ENCODE measurements around the gene KRT13. TPM values are rescaled to one million over a fixed set of nuclear protein-coding genes. Genes with fewer than 3 reads are reported as not detected.

KRT13 gene
- total RNA-seq, 2 experiments from 2014 or later: not detected

GRCh38 chr17:41474863-41475262 is 30.5 kb downstream of the KRT13 start:
- DNase-seq: no peak
- H3K9me3 Mint-ChIP-seq: no peaks in the 10 kb centered on the region
- no peaks in the 10 kb centered on the region for H3K4me1 Mint-ChIP-seq
- H3K27me3 Mint-ChIP-seq: peaks cover 10% of the 10 kb centered on the region
- H3K4me3 Mint-ChIP-seq: no peak overlapping the region
- H3K27ac Mint-ChIP-seq: no peak overlapping the region
- POLR2A ChIA-PET: no interaction called here
- no peaks in the 10 kb centered on the region for H3K36me3 Mint-ChIP-seq
- ATAC-seq (ENCODE audit: low read depth): no peak

DNA sequence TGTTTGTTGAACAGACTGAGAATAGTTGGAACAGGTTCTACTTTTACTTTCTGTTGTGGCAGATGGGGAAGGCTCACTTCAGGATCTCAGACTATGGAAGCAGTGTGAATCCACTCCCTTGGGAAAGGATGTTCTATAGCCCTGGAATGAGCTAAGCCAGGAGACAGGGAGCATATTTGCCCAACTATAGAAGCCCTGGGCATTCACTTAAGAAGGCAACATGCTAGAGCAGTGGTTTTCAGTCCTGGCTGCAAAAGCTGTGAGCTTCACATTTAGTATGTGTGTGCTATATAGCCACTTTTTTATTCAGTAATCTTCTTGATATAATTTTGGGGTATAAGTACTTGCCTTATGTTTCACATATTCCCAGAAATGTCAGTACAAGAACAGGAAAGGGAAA is 37.1 kb downstream of the KRT13 start:
- peaks cover 2% of the 10 kb centered on the region for H3K9me3 Mint-ChIP-seq
- H3K4me1 Mint-ChIP-seq: no peaks in the 10 kb centered on the region
- no peak overlapping the region for H3K27ac Mint-ChIP-seq
- no peaks in the 10 kb centered on the region for H3K36me3 Mint-ChIP-seq
- POLR2A ChIA-PET: no interaction called here
- H3K27me3 Mint-ChIP-seq: peaks cover 3% of the 10 kb centered on the region
- H3K4me3 Mint-ChIP-seq: no peak overlapping the region
- ATAC-seq (ENCODE audit: low read depth) (no peak), DNase-seq (no peak)

DNA sequence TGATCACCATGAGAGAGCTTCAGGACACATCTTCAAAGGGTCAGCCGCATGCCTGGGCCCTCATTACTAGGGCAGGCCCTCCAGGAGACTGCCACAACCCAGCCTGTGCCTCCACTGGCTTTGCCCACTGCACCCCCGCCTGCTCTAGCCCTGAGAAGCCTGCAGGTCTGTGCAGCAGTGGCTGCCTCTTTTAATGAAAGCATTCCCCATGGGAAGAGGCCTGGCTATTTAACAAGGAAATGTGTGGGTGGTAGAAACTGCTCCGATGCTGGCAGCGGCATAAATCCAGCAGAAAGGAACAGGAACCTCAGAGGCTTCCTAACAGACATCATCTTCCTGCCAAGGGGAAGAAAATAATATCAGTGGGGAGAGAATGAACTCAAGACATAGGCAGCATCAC is 37.9 kb downstream of the KRT13 start:
- no peaks in the 10 kb centered on the region for H3K4me1 Mint-ChIP-seq
- DNase-seq (no peak), ATAC-seq (ENCODE audit: low read depth) (no peak)
- POLR2A ChIA-PET: no interaction called here
- no peaks in the 10 kb centered on the region for H3K36me3 Mint-ChIP-seq
- peaks cover 3% of the 10 kb centered on the region for H3K27me3 Mint-ChIP-seq
- H3K4me3 Mint-ChIP-seq: no peak overlapping the region
- peaks cover 2% of the 10 kb centered on the region for H3K9me3 Mint-ChIP-seq
- H3K27ac Mint-ChIP-seq: no peak overlapping the region

GRCh38 chr17:41466988-41467387 is 38.4 kb downstream of the KRT13 start, which contains the start of gene KRT32:
TSS of gene KRT32 (minus strand) at chr17:41467386. CDS start at chr17:41467325, 61 bp downstream.
- H3K27ac Mint-ChIP-seq: no peak within 1 kb of the TSS
- H3K36me3 Mint-ChIP-seq: no peaks in the 10 kb centered on the region
- H3K9me3 Mint-ChIP-seq: peaks cover 2% of the 10 kb centered on the region
- no peaks in the 10 kb centered on the region for H3K4me1 Mint-ChIP-seq
- ATAC-seq (ENCODE audit: low read depth) (no peak), DNase-seq (no peak)
- POLR2A ChIA-PET: no interaction called here
- peaks cover 1% of the 10 kb centered on the region for H3K27me3 Mint-ChIP-seq
- H3K4me3 Mint-ChIP-seq: no peak within 1 kb of the TSS

DNA sequence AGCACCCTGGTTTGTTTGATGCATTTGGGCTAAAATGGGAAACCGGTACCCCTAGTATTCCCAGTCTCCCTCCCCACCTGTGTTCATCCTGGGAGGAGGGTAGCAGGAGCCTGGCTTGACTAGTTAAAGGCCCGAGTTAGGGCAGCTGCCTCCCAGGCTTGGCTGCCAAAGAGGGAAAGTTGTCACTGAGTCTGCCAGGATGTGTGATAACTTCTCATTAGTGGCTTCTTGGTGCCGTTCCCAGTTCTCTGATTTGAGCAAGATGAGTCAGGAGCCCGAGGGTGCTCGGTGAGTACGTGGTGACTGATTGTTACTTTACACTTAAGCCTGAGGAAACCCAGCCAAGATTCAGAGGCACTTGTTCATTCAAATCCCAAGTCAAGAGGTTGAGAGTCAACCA is 40.7 kb downstream of the KRT13 start:
- H3K27ac Mint-ChIP-seq: no peak overlapping the region
- peaks cover 2% of the 10 kb centered on the region for H3K27me3 Mint-ChIP-seq
- H3K9me3 Mint-ChIP-seq: peaks cover 2% of the 10 kb centered on the region
- no peaks in the 10 kb centered on the region for H3K36me3 Mint-ChIP-seq
- H3K4me3 Mint-ChIP-seq: no peak overlapping the region
- DNase-seq (no peak), ATAC-seq (ENCODE audit: low read depth) (no peak)
- H3K4me1 Mint-ChIP-seq: no peaks in the 10 kb centered on the region
- POLR2A ChIA-PET: no interaction called here

DNA sequence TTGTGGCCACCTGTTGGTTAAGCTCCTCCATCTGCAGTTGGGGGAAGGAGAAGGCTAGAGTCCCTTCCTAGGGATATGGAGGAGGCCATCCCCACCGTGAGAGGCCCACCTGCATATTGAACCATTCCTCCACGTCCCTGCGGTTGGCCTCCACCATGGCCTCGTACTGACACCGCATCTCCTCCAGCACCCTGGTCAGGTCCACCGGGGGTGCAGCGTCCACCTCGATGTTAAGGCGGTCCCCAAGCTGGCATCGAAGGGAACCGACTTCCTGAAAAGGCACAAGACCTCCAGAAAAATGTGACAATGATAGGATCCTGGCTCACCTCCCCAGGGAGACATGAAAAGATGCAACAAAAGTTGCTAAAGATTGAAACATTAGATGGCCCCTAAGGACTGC is 41.2 kb downstream of the KRT13 start:
- no peak for ATAC-seq (ENCODE audit: low read depth)
- no peaks in the 10 kb centered on the region for H3K4me1 Mint-ChIP-seq
- H3K27ac Mint-ChIP-seq: no peak overlapping the region
- POLR2A ChIA-PET: no interaction called here
- peaks cover 2% of the 10 kb centered on the region for H3K27me3 Mint-ChIP-seq
- peaks cover 2% of the 10 kb centered on the region for H3K9me3 Mint-ChIP-seq
- DNase-seq: no peak
- no peaks in the 10 kb centered on the region for H3K36me3 Mint-ChIP-seq
- H3K4me3 Mint-ChIP-seq: no peak overlapping the region

GRCh38 chr17:41463746-41464145 is 41.7 kb downstream of the KRT13 start:
- H3K9me3 Mint-ChIP-seq: peaks cover 2% of the 10 kb centered on the region
- H3K4me1 Mint-ChIP-seq: no peaks in the 10 kb centered on the region
- H3K36me3 Mint-ChIP-seq: no peaks in the 10 kb centered on the region
- ATAC-seq (ENCODE audit: low read depth): no peak
- peaks cover 2% of the 10 kb centered on the region for H3K27me3 Mint-ChIP-seq
- DNase-seq: no peak
- no peak overlapping the region for H3K27ac Mint-ChIP-seq
- POLR2A ChIA-PET: no interaction called here
- H3K4me3 Mint-ChIP-seq: no peak overlapping the region

DNA sequence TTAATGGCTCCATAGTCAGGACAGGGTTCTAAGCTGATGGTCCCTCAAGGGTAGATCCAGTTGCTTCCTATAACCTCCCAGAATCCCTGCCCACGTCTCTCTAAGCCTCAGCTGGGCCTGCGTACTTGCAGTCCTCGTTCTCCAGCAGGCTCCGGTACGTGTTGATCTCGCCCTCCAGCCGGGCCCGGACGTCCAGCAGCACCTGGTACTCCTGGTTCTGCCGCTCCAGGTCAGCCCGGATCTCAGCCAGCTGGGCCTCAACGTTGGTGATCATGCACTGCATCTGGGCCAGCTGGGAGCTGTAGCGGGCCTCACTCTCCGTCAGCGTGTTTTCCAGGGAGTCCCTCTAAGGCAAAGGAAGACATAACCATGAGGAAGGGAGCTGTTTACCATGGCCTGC is 42.7 kb downstream of the KRT13 start:
- Mint-ChIP-seq H3K27ac (no peak overlapping the region), H3K36me3 (no peaks in the 10 kb centered on the region), H3K9me3 (no peaks in the 10 kb centered on the region), H3K4me3 (no peak overlapping the region), H3K27me3 (peaks cover 2% of the 10 kb centered on the region), H3K4me1 (no peaks in the 10 kb centered on the region)
- DNase-seq (no peak), ATAC-seq (ENCODE audit: low read depth) (no peak)
- POLR2A ChIA-PET: no interaction called here

DNA sequence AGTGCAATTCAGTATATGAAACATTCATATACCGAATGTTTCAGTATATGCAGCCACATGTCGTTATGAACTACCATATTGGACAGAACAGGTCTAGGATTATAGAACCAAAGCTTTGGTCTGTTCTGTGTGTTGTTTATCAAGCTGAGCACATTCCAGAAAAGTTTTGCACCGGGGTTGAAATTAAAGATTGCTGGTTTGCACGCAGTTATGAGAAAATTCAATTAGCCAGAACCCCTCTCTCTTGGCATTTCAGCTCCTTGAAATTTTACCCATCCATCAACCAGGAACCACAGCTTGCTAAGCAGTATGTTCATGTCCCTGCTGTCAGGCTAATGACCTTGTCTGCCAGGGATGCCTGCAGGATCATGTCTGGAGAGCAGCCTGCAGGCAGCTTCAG is 47.7 kb downstream of the KRT13 start:
- ATAC-seq (ENCODE audit: low read depth) (no peak), DNase-seq (no peak)
- H3K27me3 Mint-ChIP-seq: peaks cover 2% of the 10 kb centered on the region
- no peak overlapping the region for H3K4me3 Mint-ChIP-seq
- POLR2A ChIA-PET: no interaction called here
- H3K9me3 Mint-ChIP-seq: no peaks in the 10 kb centered on the region
- no peaks in the 10 kb centered on the region for H3K4me1 Mint-ChIP-seq
- no peaks in the 10 kb centered on the region for H3K36me3 Mint-ChIP-seq
- H3K27ac Mint-ChIP-seq: no peak overlapping the region

DNA sequence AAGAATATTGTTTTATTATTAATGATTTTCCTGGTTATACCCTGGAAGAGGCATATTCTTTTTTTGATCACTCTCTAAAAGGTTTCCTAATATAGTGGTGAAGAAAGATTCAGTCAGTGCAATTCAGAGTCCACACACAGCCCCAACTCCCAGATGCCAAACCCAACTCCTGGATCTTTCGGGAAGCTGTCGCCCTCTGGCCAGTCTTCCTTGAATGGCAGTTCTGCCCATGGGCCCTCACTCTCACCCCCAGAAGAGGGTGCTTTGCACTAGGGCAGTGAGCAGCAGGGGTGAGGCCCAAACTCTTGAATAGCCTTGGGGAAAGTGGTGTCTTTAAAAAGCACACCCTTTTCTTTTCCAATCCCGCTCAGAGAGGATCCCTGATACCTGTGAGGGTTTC is 49.2 kb downstream of the KRT13 start:
- POLR2A ChIA-PET: no interaction called here
- H3K9me3 Mint-ChIP-seq: no peaks in the 10 kb centered on the region
- no peaks in the 10 kb centered on the region for H3K4me1 Mint-ChIP-seq
- no peak overlapping the region for H3K4me3 Mint-ChIP-seq
- ATAC-seq (ENCODE audit: low read depth): no peak
- no peaks in the 10 kb centered on the region for H3K36me3 Mint-ChIP-seq
- peaks cover 5% of the 10 kb centered on the region for H3K27me3 Mint-ChIP-seq
- DNase-seq: no peak
- no peak overlapping the region for H3K27ac Mint-ChIP-seq

DNA sequence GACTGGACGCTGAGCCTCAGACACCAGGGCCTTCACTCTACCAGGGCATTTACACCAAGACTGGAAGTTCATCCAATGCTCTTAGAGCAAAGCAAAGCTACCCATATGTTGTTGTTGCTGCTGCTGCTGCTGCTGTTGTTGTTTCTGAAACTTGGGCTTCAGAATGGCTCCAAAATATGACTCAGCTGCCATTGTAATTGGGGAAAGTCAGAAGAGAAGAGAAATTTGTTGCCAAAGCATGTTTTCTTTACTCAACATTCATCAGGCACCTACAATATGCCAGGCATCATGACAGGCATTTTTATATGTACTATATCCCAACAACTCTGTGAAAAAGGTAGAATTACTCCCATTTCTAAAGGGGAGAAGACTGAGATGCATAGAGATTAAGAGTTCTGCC is 50.2 kb downstream of the KRT13 start:
- H3K27me3 Mint-ChIP-seq: peaks cover 5% of the 10 kb centered on the region
- POLR2A ChIA-PET: no interaction called here
- H3K4me1 Mint-ChIP-seq: no peaks in the 10 kb centered on the region
- no peak overlapping the region for H3K4me3 Mint-ChIP-seq
- DNase-seq (no peak), ATAC-seq (ENCODE audit: low read depth) (no peak)
- H3K36me3 Mint-ChIP-seq: no peaks in the 10 kb centered on the region
- H3K9me3 Mint-ChIP-seq: no peaks in the 10 kb centered on the region
- H3K27ac Mint-ChIP-seq: no peak overlapping the region

- ATAC-seq (ENCODE audit: low read depth) (no peak), DNase-seq (no peak)
- POLR2A ChIA-PET: no interaction called here
- Mint-ChIP-seq H3K27ac (no peak overlapping the region), H3K27me3 (peaks cover 6% of the 10 kb centered on the region), H3K9me3 (no peaks in the 10 kb centered on the region), H3K4me3 (no peak overlapping the region), H3K4me1 (no peaks in the 10 kb centered on the region), H3K36me3 (no peaks in the 10 kb centered on the region)
Observed at GRCh38 chr17:41453066-41453465, 52.3 kb downstream of the KRT13 start.

DNA sequence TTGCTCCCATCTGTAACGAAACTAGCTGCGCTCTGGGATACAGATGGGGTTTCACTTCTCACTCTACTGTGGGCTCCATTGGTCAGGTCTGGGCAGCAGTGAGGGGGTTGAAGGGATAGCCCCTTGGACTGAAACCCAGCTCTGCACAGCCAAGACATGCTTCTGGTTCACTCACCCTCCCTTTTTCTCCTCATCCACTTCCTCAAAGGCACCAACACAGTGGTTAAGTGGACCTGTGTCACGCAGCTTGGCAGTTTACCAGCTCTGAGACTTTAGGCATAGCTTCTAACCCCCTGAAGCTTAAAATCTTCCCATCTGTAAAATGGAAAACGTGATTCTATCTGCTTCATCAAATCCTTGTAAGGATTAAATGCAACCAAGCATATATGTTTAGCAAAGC is 53.1 kb downstream of the KRT13 start:
- Mint-ChIP-seq H3K36me3 (no peaks in the 10 kb centered on the region), H3K27me3 (peaks cover 6% of the 10 kb centered on the region), H3K4me3 (no peak overlapping the region), H3K4me1 (no peaks in the 10 kb centered on the region), H3K27ac (no peak overlapping the region), H3K9me3 (no peaks in the 10 kb centered on the region)
- POLR2A ChIA-PET: no interaction called here
- DNase-seq (no peak), ATAC-seq (ENCODE audit: low read depth) (no peak)

GRCh38 chr17:41451154-41451728 is 54.2 kb downstream of the KRT13 start:
- no peaks in the 10 kb centered on the region for H3K36me3 Mint-ChIP-seq
- ATAC-seq (ENCODE audit: low read depth): no peak
- no peak overlapping the region for H3K4me3 Mint-ChIP-seq
- no peak for DNase-seq
- POLR2A ChIA-PET: no interaction called here
- H3K27me3 Mint-ChIP-seq: peaks cover 6% of the 10 kb centered on the region
- no peak overlapping the region for H3K27ac Mint-ChIP-seq
- H3K9me3 Mint-ChIP-seq: no peaks in the 10 kb centered on the region
- H3K4me1 Mint-ChIP-seq: no peaks in the 10 kb centered on the region

Data from activated naive CD8-positive, alpha-beta T cell treated with anti-CD3 and anti-CD28 coated beads, Interleukin-2, amount 10 ng/mL, durations not matched to agents 7 days and 5 days (primary cell).